HG03442 (cell line): ENCODE results near the gene SERINC5.

ENCODE experiments used
- ATAC-seq: cut with Tn5 transposase; IDR thresholded peaks from one replicate; pipeline ENCODE4 v1.9.1; 2021; ENCODE audit warnings: mild to moderate bottlenecking, moderate library complexity; ENCODE audit not compliant: unreplicated experiment

The SERINC5 gene

DNA sequence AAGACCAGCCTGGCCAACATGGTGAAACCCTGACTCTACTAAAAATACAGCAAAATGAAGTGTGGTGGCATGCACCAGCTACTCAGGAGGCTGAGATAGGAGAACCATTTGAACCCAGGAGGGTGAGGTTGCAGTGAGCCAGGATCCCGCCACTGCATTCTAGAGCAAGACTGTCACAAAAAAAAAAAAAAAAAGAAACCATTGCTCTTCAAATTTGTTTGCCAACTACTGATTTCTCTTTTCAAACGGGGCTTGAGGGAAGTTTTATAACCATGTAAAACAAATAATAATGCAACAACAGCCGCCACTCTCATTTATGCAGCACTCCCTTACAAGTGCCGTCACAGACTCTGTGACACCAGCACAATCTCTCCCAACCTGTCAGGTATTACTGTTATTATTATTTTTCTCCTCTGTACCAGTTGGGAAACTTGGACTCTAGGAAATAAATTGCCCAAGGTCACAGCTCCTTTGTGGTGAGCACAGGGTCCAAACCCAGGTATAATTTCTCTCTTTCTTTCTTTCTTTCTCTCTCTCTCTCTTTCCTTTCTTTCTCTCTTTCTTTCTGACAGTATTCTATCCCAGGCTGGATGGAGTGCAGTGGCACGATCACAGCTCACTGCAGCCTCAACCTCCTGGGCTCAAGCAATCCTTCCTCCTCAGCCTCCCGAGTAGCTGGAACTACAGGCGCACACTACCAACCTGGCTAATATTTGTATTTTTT lies 25.4 kb downstream of the SERINC5 start:
- no peak for ATAC-seq

DNA sequence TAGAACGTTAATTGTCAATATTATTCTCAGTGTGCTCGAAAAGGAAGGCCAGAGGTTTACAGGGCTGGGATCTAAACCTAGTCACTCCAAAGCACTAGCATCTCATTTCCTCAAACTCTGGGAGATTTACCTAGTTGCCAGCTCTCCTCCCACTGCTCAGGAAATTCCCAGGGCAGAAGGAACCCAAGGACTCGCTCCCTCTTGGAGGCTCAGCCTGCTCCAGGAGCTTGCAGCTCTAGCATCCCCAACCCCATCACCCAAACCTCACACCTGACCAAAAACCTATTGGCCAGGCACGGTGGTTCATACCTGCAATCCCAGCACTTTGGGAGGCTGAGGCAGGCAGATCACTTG lies 26.0 kb downstream of the SERINC5 start:
- no peak for ATAC-seq

DNA sequence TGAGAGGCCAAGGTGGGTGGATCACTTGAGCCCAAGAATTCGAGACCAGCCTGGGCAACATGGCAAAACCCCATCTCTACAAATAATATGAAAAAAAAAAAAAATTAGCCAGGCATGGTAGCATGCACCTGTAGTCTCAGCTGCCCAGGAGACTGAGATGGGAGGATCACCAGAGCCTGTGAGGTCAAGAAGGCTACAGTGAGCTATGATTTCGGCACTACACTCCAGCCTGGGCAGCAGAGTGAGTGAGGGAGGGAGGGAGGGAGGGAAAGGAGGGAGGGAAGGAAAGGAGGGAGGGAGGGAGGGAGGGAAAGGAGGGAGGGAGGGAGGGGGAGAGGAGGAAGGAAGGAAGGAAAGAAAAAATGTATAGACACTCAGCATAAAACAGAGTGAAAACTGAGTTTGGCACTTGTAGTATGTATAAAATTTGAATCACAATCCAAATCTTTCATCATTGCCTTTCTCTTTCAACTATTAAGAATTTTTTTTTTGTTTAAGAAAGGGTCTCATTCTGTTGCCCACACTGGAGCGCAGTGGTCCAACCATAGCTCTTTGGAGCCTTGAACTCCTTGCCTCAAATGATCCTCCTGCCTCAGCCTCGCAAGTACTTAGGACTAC lies 27.8 kb downstream of the SERINC5 start:
- no peak for ATAC-seq

DNA sequence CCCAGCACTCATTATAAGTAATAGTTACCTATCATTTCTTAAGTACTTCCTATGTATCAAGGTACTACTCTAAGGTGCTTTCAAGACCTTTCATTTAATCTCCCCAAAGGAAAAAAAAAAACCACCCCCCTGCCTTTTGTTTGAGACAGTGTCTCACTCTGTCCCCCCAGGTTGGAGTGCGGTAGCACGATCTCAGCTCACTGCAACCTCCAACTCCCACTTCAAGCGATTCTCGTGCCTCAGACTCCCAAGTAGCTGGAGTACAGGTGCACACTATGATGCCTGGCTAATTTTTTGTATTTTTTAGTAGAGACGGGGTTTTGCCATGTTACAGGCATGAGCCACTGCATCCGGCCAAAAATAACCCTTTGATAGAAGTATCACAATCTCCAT lies 29.9 kb downstream of the SERINC5 start:
- ATAC-seq: no peak

DNA sequence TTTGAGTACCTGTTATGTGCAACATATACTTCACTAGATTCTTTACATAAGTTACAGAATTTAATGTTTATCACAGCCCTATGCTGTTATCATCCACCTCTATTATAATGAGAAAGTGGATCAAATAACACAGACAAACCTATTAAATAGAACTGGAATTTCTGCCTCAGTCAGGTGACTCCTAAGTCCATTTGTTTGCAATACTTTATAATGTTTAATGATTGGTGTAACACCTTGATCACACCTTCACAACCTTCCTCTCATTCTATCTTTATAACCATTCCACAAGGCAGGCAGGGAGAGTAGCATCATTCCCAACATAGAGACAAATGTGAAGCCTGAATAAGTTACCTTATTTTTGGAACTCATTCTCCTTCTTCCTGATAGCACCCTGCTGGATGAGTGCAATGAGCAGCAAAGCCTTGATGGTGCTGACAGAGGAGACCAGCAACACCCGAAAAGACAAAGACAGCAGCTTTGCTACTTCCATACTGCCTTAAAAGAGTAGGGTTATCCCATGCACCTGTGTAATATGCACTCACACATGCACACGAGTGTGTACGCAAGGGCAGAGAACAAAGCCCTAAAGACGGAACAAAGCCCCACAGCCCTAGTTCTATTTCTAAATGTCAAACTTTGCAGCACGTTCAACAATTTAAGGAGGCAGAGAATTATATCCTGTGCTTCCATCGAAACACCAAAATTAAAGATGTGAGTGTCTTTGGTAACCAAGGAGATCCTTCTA lies 30.5 kb downstream of the SERINC5 start:
- ATAC-seq: no peak

DNA sequence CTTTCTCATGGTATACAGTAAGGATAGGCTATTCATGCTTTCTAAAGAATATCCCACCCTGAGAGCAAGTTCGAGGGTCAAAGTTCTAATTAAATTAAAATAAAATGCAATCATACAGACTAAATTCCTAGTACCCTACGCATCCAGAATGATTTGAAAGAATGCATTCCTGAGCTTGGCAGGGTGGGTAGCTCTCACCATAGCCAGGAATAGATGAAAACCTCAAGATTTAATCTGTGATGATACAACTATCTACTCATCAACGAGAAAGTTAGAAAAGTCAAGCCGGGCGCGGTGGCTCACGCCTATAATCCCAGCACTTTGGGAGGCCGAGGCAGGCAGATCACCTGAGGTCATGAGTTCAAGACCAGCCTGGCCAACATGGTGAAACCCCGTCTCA lies 32.3 kb downstream of the SERINC5 start:
- no peak for ATAC-seq

DNA sequence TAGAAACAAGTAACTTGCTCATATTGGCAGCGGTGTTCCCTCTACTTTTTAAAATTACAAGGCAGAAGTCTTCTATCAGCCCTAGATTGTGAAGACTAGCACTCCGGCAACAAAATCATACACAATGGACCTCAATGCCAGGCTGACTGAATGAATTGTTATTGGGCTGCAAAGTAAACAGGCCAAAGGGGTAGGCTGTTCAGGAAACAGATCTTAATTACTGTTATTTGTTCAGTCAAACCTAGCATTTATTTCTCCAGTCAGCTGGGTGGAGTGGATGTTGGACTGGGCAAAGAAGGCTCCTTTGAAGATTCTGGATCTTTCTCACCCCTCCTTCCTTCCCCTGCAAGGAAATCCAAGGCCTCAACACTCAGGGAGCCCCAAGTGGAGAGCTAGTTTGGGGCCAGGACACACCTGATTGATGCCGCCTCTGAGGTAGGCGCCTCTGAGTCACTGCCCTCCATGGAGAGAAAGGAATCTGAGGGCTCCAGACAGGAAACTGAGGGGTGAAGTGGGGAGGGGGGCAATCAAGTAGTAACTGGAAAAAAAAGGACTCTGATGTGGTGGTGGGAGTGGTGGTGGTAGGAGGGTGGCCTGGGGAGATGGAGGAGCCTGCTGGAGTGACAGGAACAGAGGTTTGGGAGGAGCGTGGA lies 35.5 kb downstream of the SERINC5 start:
- ATAC-seq: no peak

DNA sequence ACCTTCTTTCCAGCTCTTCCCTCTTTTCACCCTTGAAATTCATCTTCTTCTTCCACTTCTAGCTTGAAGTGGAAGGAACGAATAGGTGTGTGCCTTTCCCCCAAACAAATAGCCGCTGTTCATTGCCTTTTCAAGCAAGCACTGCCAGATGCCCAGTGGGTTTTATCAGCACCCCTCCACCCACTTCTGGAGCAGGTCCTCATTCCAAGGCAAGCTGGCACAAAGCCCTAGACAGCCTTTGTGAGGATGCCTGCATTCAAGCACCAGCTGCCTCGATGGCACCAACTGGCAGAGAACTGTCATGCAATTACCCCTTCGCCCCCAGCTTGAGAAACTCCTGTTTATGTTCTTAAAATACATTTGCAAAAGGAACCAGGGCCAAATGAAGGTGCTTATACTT lies 36.5 kb downstream of the SERINC5 start:
- no peak for ATAC-seq

DNA sequence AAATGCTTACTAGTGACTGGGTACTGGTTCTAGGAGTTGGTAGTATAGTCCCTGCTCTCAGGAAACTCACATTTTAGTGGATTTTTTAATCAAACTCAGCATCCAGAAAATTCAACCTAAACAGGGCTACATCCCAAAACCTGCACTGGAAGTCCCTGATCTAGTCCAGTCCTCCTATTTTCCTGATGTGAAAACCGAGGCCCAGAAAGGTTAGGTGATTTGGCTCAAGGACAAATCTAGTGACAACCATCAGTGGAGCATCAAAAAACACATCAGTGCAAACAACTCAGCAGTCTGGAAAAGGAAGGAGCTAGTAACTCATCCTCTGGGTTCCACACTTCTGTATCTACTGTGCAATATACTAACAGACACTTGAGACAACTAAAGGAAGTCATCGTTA lies 38.2 kb downstream of the SERINC5 start:
- no peak for ATAC-seq

DNA sequence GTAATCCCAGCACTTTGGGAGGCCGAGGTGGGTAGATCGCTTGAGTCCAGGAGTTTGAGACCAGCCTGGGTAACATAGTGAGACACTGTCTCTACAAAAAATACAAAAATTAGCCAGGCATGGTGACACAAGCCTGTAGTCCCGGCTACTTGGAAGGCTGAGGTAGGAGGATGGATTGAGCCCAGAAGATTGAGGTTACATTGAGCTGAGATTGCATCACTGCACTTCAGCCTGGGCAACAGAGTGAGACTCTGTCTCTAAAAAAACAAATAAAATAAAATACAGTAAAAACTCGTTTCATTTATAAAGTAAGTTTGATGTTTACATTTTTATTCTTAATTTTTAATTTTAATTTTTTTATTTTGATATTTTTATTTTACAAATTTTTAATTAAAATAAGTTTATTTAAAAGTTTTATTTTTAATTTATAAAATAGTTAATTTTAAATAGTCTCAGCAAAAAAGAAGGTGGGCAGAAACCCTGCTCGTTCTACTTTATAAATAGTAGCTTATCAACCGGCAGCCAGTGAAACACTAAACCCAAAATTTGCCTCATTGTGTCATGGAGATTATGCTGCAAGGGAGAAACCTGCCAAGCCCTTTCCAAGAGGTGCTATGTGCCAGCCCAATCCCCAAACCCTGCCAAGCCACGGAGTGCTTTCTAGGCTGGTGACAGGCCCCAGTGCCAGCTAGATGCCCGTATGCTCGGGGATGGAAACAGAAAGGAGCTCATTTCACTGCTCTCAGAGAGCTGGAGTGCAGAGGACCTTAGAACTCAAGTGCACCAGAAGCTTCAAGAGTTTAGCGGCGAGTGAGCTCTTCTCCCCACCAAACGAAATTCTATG lies 38.9 kb downstream of the SERINC5 start:
- no peak for ATAC-seq

DNA sequence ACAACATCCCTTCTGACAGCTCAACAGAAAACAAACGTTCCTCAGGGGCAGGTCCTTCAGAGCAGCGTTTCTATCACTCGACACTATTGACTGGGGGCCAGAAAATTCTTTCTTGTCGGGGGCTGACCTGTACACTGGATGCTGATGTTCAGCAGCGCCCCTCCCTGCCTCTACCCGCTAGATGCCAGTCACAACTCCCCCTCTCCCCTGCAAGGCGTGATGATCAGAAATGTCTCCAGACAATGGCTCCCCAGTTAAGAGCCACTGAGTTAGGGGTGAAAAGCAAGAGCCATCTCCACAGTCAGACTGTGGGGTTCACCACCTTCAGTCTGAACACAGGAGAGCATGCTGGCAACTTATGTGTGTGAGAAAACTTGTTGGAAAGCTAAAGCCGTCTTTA lies 39.8 kb downstream of the SERINC5 start:
- ATAC-seq: no peak

DNA sequence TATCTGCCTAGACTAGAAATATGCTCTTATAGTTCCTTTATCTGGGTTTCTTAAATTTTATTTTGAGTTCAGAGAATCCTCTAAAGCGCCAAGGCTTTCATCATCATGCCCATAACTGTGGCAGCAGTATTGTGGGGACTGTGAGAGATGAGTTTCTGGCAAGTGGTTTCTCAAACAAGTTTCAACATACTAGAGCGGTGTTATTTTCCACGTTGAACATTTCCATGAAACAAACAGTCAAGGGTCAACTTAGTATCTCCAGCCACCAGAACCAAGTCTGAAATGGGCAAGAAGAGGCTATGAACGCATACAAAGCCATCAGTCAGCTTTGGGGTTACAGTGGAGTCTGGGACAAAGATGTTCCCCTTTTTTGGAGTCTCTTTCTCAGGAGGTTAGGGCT lies 40.3 kb downstream of the SERINC5 start:
- ATAC-seq: no peak

DNA sequence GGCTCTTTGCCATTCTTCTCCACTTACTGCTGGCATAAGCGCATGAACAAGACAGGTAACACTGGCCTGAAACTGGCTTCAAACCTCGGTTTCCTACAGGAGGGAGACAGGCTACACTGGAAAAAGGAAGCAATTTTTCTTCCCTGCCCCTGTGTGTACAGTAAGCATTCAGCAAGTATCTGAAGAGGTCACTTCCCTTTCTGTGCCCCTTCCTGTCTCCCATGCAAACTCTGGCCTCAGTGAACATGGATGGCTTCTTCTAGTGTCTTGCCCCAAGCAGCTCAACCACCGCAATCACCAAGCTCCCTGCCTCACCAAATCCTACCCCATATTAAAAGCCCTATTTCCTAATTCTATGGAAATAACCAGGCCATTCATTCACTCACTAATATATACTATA lies 42.4 kb downstream of the SERINC5 start:
- no peak for ATAC-seq

DNA sequence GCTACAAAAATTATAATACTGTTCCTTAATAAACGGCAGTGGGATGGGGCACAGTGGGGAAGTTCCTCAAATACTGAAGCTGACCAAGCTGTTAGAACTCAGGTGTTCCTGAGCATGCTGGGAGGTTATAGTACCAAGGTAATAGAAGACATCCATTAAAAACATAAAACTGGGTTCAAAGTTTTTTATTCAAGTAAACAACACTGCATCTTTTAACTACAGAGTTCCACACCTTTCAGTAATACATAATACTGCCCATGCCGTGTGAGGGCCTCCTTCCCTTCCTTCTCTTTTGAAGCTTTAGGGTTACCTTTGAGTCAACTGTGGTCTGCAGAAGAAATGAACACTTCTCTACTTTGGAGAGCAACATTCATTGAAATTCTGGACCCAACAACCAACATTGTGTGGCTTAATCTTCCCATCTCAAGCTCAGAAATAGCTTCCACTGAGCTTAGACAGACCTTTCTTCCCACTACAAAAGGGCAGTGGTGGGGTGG lies 43.6 kb downstream of the SERINC5 start:
- ATAC-seq: no peak

DNA sequence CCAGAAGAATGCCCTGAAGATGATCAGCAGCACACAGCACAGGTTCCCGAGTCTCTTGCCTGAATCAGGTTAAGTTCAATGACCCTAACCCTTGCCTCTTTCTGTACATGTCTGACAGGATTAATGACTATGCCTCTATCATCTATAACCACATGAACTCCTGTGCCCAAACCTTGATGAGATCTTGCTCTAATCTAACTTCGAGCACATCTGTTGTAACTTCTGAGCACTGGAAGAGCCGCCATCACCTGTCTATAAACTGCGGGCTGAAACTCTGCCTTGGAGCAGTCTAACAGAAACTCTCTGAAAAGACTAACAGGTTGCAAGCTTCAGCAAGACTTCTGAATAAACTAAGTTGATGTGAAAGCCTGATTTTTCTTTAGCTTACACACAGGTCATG lies 44.5 kb downstream of the SERINC5 start:
- ATAC-seq: no peak

DNA sequence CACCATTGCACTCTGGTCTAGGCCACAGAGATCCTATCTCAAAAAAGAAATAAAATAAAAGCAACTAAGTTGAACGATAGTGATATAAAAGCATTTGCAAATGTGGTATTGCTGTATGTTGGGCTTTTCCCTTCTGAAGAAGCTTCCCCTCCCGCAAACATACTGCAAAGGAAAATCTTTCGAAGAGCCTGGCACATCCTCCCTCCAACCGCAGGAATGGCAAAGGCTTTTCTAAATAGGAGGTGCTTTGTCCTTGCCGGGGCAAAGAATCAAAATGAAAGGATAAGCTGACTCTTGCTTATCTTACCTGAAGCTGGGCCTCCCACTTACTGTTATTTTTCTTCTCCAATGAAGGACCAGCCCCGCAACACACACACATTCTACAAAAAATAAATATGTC lies 45.8 kb downstream of the SERINC5 start:
- no peak for ATAC-seq

DNA sequence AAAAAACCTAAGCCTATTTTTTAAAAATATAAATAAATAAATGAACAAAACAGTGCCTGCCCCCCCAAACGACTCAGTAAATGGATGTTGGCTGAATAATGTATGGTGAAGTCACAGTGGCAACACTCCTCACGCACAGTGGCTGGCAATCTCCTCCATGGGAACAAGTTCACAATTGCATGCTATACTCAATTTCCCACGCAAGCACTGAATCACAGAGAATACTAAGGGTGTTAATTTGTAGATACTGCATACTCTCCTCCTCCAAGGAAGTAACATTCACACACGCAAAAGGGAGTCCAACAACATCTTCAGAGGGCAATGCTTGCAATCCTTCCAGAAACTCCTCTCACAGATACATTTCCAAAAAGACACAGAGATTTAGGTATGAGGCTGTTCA lies 47.5 kb downstream of the SERINC5 start:
- ATAC-seq: no peak

DNA sequence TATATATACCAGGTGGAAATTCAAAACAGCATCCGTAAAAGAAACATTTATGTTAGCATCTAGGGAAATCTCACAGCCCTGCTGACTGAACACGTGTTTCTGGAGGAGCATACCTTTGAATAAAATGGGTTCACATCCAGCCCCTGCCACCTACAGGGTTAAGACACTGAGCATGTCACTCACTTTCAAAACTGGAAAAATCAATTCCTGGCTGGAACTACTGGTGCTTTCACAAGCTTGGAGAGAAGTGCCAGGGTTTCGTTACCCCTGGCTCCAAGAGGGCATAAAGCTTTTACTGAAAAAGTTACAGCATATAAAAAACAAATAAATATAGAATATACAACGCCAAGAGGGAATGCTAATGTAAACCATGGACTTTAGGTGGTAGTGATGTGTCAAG lies 48.0 kb downstream of the SERINC5 start:
- no peak for ATAC-seq

DNA sequence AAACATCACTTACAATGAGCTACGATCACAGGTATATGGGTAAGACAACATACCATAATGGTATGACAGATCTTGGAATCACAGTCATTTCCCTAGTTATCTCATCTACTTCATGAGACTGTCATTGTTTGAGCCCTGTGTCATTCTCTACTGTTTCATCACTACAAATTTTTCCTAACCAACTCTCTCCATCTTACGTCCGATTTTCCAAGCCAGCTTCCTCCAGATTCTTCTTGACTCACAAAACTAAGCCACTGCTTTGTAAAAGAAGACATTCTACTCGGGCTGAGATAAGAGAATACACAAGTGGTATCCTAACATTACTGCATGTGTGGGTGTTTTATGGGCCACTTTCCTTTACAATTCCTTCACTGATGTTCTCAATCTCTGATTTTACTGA lies 49.6 kb downstream of the SERINC5 start:
- no peak for ATAC-seq

DNA sequence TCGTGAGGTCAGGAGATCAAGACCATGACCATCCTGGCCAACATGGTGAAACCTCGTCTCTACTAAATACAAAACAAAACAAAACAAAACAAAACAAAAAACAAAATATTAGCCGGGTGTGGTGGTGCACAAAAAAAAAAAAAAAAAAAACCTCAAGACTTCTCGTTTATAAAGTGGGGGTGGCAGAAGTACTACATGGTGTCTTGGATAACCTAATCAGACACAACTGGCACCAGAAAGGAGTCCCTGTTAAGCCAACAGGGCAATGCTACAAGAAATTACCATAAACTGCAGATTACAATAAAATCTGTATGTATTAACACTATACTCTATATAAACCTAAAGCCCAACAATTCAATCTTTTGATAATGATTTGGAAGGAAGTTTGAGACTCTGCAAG lies 50.0 kb downstream of the SERINC5 start:
- ATAC-seq: no peak
